MM.1S (cell line): ENCODE results near the gene SLC11A1.

Experiments used
- DNase-seq: peaks from one replicate; pipeline ENCODE4 v3.0.0-alpha.2; 2015
- H2AFZ ChIP-seq: fragments of 300-600 bp; sonication (generic); 2 replicates; pipeline ENCODE4 v1.6.0; 2016; ENCODE audit warnings: antibody characterized with exemption, low read length
- H3F3A ChIP-seq: fragments of 300-600 bp; sonication (generic); 2 replicates; pipeline ENCODE4 v1.6.1; 2016; ENCODE audit warnings: mild to moderate bottlenecking, antibody characterized with exemption, low read length, moderate library complexity, mixed read lengths; ENCODE audit not compliant: insufficient read depth
- H3K27ac ChIP-seq: fragments of 300-600 bp; sonication (generic); 2 replicates; pipeline ENCODE4 v1.5.1; 2016; ENCODE audit warnings: mild to moderate bottlenecking, low read length
- H3K27me3 ChIP-seq: fragments of 300-600 bp; sonication (generic); replicated peaks from 2 replicates; pipeline ENCODE4 v1.6.0; 2016; ENCODE audit warnings: low read length; ENCODE audit not compliant: insufficient read depth
- H3K36me3 ChIP-seq: fragments of 300-600 bp; sonication (generic); replicated peaks from 2 replicates; pipeline ENCODE4 v1.6.1; 2016; ENCODE audit warnings: mild to moderate bottlenecking, low read length, mixed read lengths; ENCODE audit not compliant: insufficient read depth
- H3K4me1 ChIP-seq: fragments of 300-600 bp; sonication (generic); 2 replicates; pipeline ENCODE4 v1.6.1; 2016; ENCODE audit warnings: low read length, mixed read lengths
- H3K4me2 ChIP-seq: fragments of 300-600 bp; sonication (generic); 2 replicates; pipeline ENCODE4 v1.6.0; 2016; ENCODE audit warnings: low read depth, low read length
- H3K4me3 ChIP-seq: fragments of 300-600 bp; sonication (generic); 2 replicates; pipeline ENCODE4 v1.5.1; 2016; ENCODE audit warnings: low read length, mixed read lengths
- H3K79me2 ChIP-seq: fragments of 300-600 bp; sonication (generic); 2 replicates; pipeline ENCODE4 v1.6.1; 2016; ENCODE audit warnings: mixed run types, low read length, mixed read lengths
- H3K9ac ChIP-seq: fragments of 300-600 bp; sonication (generic); 2 replicates; pipeline ENCODE4 v1.6.1; 2016; ENCODE audit warnings: low read length, mixed read lengths
- H3K9me2 ChIP-seq: fragments of 300-600 bp; sonication (generic); replicated peaks from 2 replicates; pipeline ENCODE4 v1.6.1; 2016; ENCODE audit warnings: mild to moderate bottlenecking, low read length, mixed read lengths; ENCODE audit not compliant: insufficient read depth
- H3K9me3 ChIP-seq: fragments of 300-600 bp; sonication (generic); replicated peaks from 2 replicates; pipeline ENCODE4 v1.6.1; 2016; ENCODE audit warnings: mild to moderate bottlenecking, low read length, mixed read lengths; ENCODE audit not compliant: insufficient read depth
- H4K20me1 ChIP-seq: fragments of 300-600 bp; sonication (generic); 2 replicates; pipeline ENCODE4 v1.6.1; 2016; ENCODE audit warnings: mild to moderate bottlenecking, low read length, moderate library complexity, mixed read lengths; ENCODE audit not compliant: insufficient read depth
- CTCF ChIP-seq: fragments of 300-600 bp; sonication (generic); IDR thresholded peaks from 2 replicates; pipeline ENCODE4 v1.5.1; 2016; ENCODE audit warnings: antibody characterized with exemption, low read length, mixed read lengths
- EZH2 ChIP-seq: fragments of 300-600 bp; sonication (generic); optimal IDR thresholded peaks from 2 replicates; pipeline ENCODE3; 2017; ENCODE audit warnings: low read depth, mild to moderate bottlenecking, antibody characterized with exemption, low read length, mixed read lengths
- EZH2phosphoT487 ChIP-seq: fragments of 300-600 bp; sonication (generic); IDR thresholded peaks from 2 replicates; pipeline ENCODE4 v1.6.1; 2018; ENCODE audit warnings: antibody characterized with exemption, low read length

The SLC11A1 gene

DNA sequence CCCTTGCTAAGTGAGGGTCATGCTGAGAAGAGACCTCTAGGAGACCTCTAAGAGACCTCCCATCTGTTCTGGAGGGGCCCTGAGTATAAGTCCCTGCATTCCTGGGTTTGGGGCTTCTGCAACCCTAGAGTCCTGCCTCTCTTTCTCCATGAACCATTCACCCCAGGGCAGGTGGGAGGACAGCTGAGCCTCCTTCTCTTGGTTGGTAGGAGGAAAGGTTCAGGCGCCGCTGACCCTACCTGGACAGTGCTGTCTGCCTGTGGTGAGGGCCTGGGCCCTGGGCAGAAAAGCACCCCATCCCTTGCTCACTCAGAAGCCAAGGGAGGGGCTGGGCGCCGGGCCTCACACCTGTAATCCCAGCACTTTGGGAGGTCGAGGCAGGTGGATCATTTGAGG lies 36.2 kb downstream of the SLC11A1 start:
- H3K9ac ChIP-seq, result no peak overlapping the region
- H3K27ac ChIP-seq, result no peak overlapping the region
- TF ChIP-seq EZH2phosphoT487 (no peak), EZH2 (no peak), CTCF (no peak)
- H3K36me3 ChIP-seq, result no peaks in the 10 kb centered on the region
- H3K27me3 ChIP-seq, result no peaks in the 10 kb centered on the region
- H3K9me3 ChIP-seq, result no peaks in the 10 kb centered on the region
- no peak for DNase-seq
- H3K4me1 ChIP-seq, result no peaks in the 10 kb centered on the region
- no peak overlapping the region for H3K4me3 ChIP-seq
- H3K4me2 ChIP-seq, result no peak overlapping the region
- H2AFZ ChIP-seq, result no peak overlapping the region
- H3K9me2 ChIP-seq, result no peaks in the 10 kb centered on the region
- H3K79me2 ChIP-seq, result no peaks in the 10 kb centered on the region
- no peaks in the 10 kb centered on the region for H3F3A ChIP-seq
- no peaks in the 10 kb centered on the region for H4K20me1 ChIP-seq

- H3K4me2 ChIP-seq, result no peak within 1 kb of the TSS
- no peak within 1 kb of the TSS for H2AFZ ChIP-seq
- DNase-seq, result no peak
- H4K20me1 ChIP-seq, result no peaks in the 10 kb centered on the region
- H3K9me3 ChIP-seq, result no peaks in the 10 kb centered on the region
- H3K79me2 ChIP-seq, result no peaks in the 10 kb centered on the region
- no peaks in the 10 kb centered on the region for H3K27me3 ChIP-seq
- no peak within 1 kb of the TSS for H3K4me3 ChIP-seq
- no peaks in the 10 kb centered on the region for H3F3A ChIP-seq
- no peaks in the 10 kb centered on the region for H3K4me1 ChIP-seq
- H3K9ac ChIP-seq, result no peak within 1 kb of the TSS
- no peak for TF ChIP-seq CTCF
- no peak for TF ChIP-seq EZH2
- TF ChIP-seq EZH2phosphoT487, result no peak
- H3K9me2 ChIP-seq, result no peaks in the 10 kb centered on the region
- no peaks in the 10 kb centered on the region for H3K36me3 ChIP-seq
- no peak within 1 kb of the TSS for H3K27ac ChIP-seq
Measured at GRCh38 chr2:218418717-218419458, 36.8 kb downstream of the SLC11A1 start, which contains the start of gene VIL1. Gene VIL1, plus strand, starts transcription at chr2:218419123. Its CDS starts 4,656 bp downstream, at chr2:218423779.

DNA sequence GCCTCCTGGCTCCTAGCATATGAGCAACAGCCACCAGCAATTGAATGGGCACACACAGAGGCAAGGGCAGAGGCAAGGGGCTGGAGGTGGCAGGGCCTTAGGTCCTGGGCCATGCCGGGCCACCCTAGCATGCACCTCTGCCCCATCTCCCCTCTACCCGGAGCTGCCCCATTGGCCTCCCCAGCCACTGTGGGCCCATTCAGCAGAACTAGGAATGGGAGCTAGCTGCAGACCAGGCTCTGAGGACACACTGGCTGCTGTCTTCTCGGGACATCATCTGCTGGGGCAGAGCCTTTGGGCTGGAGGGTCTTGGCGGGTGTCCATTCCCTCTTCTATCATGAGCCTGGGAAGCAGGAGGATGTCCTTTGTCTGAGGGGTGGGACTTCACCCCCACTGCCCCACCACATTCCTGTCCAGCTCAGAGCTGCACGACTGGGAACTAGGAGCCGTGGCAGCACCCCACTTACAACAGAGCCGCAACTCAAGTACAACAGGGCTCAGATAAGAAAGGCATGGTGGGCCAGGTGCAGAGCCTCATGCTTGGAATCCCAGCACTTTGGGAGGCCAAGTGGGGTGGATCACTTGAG lies 37.6 kb downstream of the SLC11A1 start:
- TF ChIP-seq EZH2 (no peak), EZH2phosphoT487 (no peak), CTCF (no peak)
- H4K20me1 ChIP-seq, result no peaks in the 10 kb centered on the region
- no peaks in the 10 kb centered on the region for H3K9me2 ChIP-seq
- no peaks in the 10 kb centered on the region for H3K9me3 ChIP-seq
- H3K4me1 ChIP-seq, result no peaks in the 10 kb centered on the region
- H3K4me2 ChIP-seq, result no peak overlapping the region
- H3K27me3 ChIP-seq, result no peaks in the 10 kb centered on the region
- no peak overlapping the region for H2AFZ ChIP-seq
- H3K79me2 ChIP-seq, result no peaks in the 10 kb centered on the region
- no peaks in the 10 kb centered on the region for H3F3A ChIP-seq
- DNase-seq, result no peak
- no peak overlapping the region for H3K9ac ChIP-seq
- H3K36me3 ChIP-seq, result no peaks in the 10 kb centered on the region
- no peak overlapping the region for H3K27ac ChIP-seq
- no peak overlapping the region for H3K4me3 ChIP-seq
